H4 (cell line): ENCODE results near the gene TBK1. TPM values are rescaled to one million over a fixed set of nuclear protein-coding genes. Genes with fewer than 3 reads are reported as not detected.

ENCODE experiments used
- DNase-seq: peaks from one replicate; pipeline ENCODE4 v3.0.0-alpha.2; 2015; ENCODE audit warnings: low spot score
- total RNA-seq: library from RNA; depleted of rRNA; stranded (reverse); fragments of >200 nt; shearing (Covaris generic); gene quantifications from 2 replicates; pipeline ENCODE4 v1.2.3, GENCODE V29; 2014

The TBK1 gene
- total RNA-seq, 1 experiment from 2014 or later, result 28.0 TPM

DNA sequence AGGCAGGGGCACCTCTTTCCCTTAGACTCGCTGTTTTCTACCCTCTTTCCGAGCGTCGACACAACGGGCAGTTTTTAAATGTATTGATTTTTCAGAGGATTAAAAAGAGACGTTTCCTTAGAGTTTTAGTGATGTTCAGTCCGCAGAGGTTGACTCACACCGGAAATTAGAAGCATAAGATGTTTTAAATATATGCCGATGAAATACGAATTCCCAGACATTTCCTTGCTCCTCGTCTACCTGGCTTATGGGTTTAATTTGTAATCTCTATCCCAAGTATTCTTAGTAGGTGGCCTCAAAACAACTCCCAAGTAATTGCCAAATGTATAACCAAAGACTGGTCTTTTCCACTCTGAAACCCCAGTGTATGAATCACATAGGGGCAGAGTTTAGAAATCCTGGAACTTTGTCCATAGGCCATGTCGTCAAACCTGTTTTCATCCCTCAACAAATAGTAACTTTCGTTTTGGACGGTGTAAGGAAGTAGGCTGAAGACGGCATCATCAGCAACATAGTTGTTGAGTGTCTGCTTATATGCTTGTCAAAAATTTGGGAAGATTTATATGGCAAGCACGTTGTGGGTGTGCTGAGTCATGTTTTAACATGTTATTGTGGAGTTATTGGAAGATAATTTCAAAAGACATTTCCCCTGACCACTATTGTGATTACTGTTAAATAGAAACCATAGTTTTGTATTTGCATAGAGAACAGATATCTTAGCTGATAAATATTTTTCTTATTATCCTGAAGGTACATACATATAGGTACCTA lies 824 bp downstream of the TBK1 start:
- peak; percentile 60 for DNase-seq

DNA sequence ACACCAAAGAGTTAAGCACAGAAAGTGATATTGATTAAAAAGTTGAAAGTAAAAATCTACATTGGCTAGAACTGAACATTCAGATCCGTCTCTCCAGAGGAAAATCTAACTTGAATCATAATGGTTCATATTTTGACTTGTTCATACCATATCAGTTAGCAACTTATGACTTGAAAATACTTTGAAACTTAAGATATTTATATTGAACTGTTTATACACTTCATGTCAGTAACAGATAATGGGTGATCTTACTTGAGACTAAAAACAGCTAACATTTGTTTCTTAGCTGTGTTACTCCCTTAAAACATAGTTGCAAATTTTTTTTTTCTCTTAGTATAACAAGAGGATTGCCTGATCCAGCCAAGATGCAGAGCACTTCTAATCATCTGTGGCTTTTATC lies 3.6 kb downstream of the TBK1 start:
- DNase-seq, result no peak

DNA sequence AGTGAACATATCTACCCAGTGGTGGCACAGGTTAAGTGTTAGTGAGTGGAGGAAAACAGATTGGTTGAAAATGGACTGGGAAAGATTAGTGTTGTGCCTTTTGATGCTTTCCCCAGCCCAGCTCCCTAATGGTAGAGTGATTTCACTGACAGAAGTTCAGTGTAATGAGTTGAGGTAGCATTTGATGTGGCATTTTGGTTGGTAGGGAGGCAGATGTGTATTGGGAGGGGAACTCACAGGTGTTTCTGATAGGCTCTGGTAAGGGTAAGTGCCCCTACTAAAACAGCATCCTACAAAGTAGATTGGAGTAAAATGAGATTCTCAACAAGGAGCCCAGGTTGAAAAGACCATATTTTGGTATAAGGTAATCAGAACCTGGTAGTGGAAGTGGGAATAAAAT lies 4.2 kb downstream of the TBK1 start:
- no peak for DNase-seq

DNA sequence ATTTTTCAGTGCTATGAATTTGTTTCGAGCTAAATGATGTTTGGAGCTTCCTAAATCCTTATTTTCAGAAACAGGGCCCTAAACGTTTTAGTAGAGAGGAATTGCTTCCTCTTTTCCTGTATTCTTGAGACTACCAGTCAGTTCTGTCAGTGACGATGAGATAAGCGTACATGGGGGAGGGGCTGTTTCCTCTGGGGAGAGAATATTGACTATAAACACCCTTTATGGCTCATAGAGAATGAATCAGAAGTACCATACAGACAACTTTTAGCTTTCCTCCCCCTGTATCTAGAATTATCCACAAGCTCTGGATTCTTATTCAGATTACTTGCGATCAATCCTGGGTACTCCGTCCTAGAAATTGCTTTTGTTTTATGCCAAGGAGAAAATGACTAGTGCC lies 5.1 kb downstream of the TBK1 start:
- no peak for DNase-seq

DNA sequence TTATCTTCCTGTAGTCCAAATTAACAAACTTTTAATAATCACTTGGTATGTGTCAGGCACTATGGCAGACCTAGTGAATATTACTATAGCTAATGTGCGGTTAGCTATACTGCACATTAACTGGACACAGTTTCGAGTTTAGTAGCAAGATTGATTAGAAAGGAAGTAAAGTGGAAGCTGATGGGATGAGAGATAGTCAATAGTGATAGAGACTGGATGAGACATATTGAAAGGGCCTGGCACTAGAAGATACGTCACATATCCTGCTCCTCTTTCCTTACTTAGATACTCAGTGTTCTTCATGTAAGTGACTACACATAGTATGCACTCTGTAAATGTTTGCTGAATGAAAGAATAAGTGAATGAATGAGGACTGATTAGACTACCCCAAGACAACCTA lies 5.5 kb downstream of the TBK1 start:
- DNase-seq, result no peak

DNA sequence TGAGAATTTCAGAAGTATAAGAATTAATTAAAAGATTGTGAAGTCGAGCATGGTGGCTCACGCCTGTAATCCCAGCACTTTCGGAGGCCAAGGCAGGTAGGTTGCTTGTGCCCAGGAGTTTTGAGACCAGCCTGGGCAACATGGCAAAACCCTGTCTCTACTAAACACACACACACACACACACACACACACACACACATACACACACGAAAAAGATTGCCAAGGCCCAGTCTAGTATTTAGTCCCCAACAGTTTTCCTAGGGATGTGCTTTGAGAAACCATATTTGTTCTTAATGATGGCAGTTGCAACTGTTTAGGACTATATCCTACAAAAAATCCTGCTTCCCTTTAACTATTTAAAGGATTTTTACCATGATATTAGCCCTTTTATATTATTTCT lies 6.0 kb downstream of the TBK1 start:
- DNase-seq, result no peak

DNA sequence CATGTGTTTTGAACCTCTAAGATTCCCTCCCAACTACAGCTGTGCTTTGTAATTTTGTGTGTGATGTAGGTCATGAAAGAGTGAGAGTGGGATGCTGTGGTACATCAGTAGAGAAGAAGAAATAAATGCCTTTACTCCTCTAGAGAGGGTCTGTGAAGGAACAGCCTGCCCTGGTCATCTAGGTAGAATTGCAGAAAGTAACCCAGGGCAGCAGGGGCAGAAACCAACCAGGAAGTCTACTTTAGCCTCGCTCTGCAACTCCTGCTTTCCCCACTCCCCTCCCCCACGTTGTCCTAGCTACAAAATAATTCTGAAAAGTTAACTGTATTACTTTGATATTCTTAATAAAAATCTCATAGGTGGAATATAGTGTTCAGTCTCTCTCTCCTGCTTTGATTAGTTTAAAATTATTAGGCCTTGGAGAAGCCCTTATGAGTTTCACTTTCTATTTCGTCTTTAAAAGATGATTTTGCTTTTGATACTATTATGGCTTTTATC lies 7.5 kb downstream of the TBK1 start:
- DNase-seq, result no peak

DNA sequence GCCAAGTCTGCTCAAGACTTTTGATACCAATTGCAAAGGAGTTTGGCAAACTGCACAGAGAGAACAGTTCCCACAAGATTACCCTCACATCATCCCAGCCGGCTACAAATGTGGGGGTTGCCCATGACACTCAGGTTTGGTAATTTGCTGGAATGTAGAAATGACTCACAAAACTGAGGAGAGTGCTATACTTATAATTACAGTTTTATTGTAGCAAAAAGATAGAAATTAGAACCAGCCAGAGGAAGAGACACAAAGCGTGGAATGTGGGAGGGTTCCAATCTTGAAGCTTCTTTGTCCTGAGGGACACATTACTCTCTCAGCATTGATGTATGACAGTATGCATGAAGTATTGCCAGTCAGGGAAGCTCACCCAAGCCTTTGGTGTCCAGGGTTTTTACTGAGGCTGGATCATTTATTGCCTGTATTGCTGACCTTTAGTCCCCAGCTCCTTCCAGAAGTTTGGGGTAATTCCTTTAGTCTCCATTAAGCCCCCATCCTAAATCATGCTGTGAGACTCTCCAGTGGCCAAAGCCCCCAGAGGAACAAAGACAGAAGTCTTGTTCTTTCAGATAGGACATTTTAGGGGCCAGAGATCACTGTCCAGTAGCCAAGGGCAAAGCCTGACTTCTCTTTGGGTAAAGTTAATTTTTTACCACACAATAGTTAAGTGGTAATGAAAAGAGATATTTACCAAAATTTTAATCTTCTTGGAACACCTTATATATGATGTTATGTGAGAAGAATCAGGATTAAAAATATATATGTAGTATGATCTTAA lies 9.9 kb downstream of the TBK1 start:
- no peak for DNase-seq

DNA sequence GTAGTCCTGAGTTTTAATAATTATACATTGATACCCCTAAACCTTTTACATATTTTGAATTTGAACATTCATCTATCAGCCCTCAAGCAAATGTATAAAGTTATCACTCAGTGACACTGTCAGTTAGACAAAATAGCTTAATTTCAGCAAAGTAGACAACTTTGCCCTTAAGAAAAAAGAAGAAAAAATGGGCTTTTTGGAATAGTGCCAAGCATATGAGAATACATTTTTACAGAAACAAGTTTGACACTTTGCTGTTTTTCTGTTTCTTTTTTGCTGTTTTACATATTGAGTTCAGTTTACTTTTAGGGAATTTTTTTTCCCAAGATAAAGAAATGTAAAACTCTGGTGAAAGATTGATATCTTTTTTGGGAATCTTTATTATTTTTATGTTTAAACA lies 14.3 kb downstream of the TBK1 start:
- DNase-seq, result no peak

DNA sequence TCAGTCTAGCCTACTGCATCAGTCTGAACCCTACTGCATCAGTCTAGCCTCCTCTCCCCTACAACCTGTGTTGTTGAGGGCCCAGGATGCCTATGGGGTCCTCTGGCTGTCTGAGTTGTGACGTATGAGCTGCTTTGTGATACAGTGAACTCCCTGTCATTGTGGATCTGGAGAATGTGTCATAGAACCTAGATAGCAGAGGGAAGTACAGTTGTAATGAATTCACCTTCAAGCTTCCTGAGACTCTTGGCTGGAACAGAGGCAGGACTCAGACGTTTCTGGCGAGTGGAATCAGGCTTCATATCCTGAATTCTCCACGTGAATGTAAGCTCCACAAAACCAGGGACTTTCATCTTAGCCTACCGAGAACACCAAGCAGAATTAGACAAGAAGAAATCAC lies 17.0 kb downstream of the TBK1 start:
- DNase-seq, result no peak

DNA sequence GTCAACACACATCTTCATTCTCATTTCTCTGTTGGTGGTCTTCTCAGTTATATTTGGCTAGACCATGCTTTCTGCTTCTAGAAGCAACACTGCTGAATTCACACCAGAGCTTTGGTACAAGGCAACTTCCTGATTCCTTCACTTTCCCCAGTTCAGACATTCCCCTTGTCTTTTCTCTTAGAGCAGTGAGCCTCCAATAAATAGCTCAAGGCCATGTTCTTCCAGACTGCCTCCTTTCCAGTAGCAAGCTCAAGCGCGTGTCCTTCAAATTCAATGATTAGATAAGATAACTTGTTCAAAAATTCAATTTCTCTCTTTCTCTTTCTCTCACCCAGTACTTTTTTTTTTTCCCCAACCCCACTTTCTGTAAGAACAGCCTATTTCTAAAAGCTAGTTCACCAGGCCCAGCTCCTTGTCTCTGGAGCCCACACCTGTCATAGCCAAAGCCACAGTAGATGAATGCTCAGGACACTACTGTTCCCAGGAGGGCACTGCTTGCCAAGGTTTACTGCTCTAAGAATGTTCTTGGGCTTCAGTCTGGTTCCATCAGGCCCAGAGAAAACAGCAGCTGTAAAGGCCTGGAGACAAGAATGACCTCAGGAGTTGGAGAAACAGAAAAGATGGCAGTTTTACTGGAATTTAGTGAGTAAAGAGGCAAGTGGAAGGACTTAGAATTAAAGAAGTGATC lies 17.7 kb downstream of the TBK1 start:
- no peak for DNase-seq

DNA sequence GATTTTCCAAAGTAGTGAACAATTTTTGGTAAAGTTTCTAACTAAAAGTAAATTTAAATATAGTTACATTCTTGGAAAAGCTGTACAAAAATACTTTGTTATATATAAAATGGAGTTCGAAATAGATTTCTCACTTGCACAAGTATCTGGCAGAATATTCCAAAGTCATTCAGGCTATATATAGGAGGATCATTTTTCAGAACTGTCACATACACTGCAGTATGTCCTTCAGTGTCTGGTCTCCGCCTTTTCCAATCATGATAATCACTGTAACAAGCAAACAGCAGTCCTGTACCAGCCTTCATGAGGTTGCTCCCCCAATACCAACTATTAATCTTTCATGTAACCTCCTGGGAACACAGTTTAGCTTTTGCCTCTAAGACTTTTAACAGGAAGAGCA lies 18.6 kb downstream of the TBK1 start:
- no peak for DNase-seq

DNA sequence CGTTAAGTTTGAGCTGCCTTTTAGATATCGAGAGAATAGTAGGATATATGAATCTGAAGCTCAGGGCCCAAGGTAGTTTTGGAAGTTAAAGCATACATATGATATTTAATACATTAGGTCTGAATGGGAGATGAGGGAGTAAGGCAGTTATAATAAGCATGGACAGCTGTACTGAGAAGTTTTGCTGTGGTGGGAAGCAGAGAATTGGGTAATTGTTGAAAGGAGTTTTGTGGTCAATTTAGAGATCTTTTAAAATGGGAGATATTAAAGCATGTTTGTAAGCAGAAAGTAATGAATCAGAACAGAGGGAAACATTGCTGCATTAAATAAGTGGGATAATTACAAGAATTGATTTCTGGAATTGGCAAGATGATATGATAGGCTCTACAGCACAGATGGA lies 21.3 kb downstream of the TBK1 start:
- no peak for DNase-seq

DNA sequence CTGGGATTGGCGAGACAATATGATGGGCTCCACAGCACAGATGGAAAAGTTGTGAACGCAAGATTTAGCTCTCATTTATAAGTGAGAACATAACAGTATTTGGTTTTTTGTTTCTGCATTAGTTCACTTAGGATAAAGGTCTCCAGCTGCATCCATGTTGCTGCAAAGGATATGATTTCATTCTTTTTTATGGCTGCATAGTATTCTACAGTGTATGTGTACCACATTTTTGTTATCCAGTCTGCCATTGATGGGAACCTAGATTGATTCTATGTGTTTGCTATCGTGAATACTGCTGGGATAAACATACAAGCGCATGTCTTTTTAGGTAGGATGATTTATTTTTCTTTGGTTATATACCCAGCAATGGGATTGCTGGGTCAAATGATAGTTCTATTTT lies 23.6 kb downstream of the TBK1 start:
- no peak for DNase-seq

DNA sequence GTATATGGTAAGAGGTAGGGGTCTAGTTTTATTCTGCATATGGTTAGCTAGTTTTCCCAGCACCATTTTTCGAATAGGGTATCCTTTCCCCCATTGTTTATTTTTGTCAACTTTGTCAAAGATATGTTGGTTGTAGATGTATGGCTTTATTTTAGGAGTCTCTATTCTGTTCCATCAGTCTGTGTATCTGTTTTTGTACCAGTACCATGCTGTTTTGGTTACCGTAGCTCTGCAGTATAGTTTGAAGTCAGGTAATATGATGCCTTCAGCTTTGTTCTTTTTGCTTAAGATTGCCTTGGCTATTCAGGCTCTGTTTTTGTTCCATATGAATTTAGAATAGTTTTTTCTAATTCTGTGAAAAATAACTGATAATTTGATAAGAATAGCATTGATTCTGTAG lies 24.9 kb downstream of the TBK1 start:
- no peak for DNase-seq

DNA sequence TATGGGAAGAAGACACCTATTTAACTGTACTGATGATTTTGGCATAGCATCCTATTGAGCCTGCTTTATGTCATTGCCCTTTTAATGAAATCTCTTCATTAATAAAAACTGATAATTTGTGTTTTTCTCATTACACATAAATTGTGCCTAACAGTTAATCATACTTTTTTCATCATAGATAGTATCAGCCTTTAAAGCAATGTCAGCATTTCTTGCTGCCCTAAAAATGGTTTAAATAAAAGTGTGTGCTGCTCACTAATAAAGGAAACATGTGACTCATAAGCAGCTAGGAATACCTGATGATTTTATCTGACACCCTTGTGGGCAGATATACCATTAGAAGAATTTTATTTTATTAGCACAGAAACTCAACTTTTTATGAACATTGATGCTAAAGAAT lies 26.7 kb downstream of the TBK1 start:
- no peak for DNase-seq

DNA sequence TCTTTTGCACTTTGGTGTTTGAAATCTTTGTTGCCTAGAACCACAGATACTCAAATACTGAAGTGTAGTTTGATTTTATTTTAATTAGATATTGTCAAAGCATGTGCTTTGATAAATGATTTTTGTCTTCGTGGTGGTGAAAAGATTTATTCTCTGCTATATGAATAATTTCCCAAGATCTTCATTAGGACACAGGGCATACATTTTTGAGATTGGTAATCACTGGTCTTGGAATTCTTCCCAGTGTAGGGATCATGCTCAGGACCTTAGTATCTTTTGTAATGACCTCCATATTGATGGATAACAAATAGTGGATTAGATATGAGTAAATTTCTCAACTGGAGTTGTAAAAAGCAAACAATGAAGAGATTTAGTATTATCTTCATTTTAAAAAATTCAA lies 28.2 kb downstream of the TBK1 start:
- DNase-seq, result no peak

DNA sequence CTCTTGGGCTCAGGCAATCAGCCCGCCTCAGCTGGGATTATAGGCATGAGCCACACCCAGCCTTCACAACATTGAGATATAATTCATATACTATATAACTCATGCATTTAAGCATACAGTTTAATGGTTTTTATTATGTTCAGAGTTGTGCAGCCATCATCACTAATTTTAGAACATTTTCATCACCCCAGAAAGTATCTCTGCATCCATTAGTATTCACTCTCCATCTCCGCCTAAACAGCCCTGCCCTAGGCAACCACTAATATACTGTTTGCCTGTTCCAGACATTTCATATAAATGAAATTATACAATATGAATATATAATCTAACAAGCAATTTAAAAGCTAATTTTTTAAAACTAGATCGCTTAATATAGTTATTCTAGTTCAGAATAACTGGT lies 34.7 kb downstream of the TBK1 start:
- DNase-seq, result no peak

DNA sequence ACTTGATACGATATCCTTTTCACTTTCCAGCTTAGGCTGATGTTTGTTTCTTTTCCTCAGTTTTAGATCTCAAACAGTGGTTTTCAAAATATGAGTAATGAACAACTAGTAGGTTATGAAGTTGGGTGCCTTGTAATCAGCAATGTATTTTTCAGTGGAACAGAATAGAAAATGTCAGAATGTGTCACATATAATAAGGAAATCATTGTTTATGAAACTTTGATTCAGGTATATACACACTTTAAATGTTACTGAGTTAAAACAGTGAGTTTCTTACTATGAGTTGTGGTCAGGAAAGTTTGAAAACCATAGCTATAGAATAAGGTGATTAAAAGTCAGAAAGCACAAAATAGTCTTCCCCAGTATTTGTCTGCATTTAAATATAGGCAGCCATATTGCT lies 39.8 kb downstream of the TBK1 start:
- no peak for DNase-seq

DNA sequence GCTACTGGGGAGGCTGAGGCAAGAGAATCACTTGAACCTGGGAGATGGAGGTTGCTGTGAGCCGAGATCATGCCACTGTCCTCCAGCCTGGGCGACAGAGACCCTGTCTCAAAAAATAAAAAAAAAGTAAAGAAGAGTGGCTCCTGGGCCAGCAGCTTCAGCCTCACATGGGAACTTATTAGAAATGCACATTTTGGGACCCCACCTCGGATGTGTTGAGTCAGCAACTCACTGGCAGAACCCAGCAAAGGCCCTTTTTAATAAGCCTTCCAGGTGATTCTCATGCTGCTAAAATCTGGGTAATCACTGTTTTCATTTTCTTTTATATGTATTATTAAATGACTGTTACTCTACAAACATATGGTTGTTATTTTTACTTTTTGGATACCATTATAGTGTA lies 41.6 kb downstream of the TBK1 start:
- no peak for DNase-seq

DNA sequence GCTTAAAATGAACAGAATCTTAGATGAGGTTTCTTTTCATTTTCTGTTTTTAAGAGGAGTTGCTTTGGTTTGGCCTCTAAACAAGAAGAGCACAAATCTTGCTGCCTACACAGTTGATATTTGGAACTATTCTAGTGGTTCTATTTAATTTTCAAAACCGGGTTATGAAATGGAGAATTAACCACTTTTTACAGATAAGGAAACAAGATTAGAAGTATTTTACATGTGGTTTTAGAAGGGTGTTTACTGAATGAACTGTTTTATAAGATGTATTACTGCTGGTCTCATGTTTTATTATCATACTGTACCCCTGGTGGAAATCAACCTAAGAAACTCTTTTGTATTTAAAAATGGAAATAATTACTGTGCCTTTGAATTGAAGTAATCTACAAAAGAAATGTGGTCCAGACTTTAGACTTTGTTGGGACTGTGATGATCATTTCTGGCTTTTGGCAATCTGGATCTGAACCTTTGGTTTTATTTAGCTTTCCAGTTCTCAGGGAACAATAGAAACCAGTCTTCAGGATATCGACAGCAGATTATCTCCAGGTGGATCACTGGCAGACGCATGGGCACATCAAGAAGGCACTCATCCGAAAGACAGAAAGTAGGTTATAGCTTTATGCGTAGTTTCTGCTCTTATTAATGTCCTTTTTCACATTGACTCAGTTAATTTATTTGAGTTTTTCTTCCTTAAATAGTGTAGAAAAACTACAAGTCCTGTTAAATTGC lies 43.2 kb downstream of the TBK1 start:
- DNase-seq, result no peak

DNA sequence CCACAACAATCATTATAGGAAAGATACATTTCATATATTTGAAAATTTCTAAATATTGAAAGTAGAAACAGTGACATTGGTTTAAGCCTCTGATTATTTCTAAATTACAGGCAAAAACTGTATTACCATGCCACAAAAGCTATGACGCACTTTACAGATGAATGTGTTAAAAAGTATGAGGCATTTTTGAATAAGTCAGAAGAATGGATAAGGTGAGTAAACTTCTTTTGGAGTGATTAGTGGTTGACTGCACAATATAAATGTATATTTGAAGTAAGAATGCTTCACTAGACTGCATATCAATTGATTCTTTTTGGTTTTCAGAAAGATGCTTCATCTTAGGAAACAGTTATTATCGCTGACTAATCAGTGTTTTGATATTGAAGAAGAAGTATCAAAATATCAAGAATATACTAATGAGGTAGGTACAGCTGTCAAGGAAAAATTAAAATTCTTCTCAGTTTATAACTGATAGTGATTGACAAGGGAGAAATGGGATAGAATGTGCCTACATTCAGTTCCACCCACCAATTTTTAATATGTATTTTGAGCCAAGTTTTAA lies 45.0 kb downstream of the TBK1 start:
- no peak for DNase-seq
